GDM1 (cell line): ENCODE results near the gene RNF215.
"Not testable (repeated sequence)": the region's sequence is repeated elsewhere in the genome, so short reads cannot be mapped to it uniquely, and the experiment has no call there.

Experiments
- DNase-seq: peaks from one replicate; lab custom pipeline; 2025; lab: John Stamatoyannopoulos, UW

RNF215 gene

DNA sequence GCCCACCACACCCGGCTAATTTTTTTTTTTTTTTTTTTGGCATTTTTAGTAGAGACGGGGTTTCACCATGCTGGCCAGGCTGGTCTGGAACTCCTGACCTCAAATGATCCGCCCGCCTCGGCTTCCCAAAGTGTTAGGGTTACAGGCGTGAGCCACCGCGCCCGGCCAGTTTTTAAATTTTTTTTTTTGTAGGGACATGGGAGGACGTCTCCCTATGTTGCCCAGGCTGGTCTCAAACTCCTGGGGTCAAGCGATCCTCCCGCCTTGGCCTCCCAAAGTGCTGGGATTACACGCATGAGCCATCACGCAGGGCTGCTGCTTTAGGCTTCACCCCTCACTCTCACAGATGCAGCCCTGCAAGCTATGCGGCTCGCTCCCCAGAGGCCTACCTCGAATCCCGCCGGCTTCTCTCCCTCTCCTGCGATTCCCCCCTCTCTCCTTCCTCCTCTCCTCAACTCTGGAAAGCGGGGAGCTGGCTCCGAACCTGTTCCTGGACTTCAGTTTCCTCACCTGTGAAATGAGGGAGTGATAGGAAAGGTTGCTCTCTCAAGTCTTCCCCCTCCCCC, 29.5 kb downstream of the RNF215 start:
- no peak for DNase-seq

DNA sequence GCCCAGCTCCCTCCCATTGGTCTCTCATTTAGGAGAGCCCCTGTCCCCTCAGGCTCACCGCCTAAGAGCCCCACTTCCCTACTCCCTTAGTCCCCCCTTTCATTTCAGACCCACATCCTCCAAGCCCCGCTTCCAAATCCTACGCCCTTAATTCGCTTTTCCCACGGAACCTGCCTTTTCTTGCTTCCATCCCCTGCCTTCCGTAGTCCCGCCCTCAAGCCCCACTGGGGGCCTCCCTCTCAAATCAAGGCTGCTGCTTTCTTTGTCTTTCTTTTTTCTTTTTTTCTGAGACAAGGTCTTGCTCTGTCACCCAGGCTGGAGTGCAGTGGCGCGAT, 30.0 kb downstream of the RNF215 start:
- peak; percentile 42 for DNase-seq

DNA sequence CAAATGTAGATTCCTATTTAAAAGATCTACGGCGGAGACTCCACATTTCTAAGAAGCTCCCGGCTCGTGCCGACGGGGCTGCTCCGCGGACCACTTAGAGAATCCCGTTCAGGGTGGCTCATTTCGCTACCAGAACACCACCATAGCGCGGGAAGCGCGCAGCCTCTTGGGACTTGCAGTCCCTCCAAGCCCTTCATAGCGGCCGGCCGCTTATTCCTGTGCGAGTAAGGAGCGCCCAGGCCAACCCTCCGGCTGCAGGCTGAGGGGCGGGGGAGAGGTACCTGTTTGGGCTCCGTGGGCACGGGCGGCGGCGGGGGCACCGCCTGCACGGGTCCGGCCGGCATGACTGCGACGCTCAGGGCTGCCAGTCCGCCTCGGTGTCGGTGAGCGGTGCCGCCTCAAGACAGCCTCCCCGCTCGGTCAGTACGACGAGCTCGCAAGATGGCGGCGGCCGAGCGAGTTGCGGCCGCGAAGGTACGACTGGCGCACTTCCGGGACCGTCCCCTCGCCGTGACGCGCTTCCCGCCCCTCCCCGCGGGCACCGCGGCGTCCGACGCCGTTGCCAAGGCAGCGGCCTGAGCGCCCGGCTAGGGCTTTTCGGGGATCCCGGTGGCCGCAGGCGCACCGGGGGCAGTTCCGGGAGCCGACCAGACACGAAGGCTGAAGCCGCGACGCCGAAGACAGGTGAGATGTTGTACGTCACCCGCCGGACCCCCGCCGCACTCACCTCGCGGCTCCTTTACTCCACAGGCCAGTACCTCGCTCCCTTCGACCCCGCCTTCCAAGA, 30.6 kb downstream of the RNF215 start, which contains the start of the genes CCDC157 and SF3A1:
CCDC157 (plus strand) TSS at position 559 of the 787 bp plus-strand sequence. CDS start 8,994 bp downstream, outside the sequence.
SF3A1 (minus strand) TSS at position 446 of the 787 bp plus-strand sequence; CDS start at position 344, 102 bp downstream.
- DNase-seq, result peak; percentile 78

DNA sequence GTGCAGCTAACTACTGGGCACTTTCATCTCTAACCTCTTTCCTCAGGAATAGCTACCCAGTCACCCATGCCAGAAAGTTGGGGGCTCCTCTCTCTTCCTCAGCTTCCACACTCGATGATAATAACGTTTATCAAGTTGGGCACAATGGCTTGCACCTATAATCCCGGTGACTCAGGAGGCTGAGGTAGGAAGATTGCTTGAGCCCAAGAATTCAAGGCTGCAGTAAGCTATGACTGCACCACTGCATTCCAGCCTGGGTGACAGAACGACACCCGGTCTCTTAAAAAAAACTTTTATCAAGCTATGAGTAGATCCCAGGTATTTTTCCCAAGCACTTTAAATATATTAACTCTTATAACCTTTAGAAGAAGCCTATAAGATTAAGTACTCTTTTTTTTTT, 32.6 kb downstream of the RNF215 start:
- no peak for DNase-seq

DNA sequence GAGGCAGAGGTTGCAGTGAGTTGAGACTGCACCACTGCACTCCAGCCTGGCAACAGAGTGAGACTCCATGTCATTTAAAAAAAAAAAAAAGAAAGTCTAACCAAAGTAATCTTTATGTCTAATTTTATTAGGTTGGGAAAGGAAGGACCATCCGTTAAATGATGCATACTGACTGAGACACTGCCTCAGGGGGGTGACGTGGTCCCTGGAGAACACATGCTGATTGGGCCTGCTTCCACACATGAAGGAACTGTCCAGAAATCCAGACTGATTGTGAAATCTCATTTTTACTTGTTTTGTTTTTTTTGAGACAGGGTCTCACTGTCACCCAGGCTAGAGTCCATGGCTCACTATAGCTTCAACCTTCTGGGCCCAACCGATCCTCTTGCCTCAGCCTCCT, 36.0 kb downstream of the RNF215 start:
- DNase-seq, result no peak

DNA sequence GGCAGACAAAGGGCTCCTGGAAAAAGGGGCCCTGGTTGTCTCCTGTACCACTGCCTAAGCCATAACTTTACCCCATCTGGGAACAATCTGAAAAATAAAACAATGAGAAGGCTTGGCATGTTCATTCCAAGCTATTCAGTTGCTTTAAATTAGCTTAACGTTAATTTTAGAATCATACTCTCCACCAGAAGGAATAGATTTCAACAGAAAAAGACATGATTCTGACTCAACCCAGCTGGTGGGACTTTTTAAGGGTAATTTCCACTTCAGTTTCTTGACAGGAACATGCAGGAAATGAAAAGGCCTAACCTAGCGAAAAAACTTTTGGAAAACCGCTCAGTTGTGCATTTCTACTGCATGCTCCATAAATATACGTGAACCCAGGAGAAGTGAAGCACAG, 38.4 kb downstream of the RNF215 start:
- DNase-seq, result no peak

DNA sequence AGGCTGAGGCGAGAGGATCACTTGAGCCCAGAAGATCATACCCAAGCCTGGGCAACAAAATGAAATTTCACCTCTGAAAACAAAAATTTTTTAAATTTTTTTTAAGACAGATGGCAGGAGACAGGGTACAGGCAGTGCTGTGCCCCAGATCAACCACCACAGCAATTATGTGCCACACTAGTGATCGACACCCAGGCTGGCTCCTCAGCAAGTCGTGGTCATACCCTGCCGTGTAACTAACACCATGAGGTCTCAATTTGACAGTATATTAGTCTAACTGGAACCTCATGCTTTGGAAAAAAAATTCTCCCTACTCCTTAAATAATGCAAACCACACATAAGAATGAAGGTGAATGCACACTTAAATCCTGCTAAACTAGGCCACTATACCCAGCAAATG, 38.8 kb downstream of the RNF215 start:
- no peak for DNase-seq

DNA sequence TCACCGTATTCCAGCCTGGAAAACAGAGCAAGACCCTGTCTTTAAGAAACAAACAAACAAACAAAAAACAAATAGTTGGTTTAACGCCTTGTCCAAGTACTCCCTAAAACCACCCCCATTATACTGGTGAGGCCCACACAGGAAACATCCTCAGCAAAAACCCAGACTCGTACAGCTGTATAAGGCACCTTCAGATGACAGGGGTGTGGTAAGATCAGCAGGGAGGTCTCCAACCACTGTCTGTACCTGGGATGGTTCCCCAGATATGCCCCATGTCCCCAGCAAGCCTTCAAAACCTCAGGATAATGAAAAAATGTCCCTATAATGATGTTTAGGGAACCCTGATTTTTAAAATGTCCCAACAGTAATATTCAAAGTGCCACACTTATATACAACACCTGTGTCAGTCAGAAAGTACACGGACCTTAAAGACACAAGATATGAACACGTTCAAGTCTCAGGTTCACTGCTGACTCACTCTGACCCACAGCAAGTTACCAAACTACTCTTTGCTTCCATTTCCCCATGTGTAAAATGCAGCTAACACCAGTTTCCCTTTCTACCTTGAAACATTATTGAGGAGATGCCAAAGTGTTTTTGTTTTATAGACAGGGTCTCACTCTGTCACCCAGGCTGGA, 39.8 kb downstream of the RNF215 start:
- DNase-seq, result no peak

DNA sequence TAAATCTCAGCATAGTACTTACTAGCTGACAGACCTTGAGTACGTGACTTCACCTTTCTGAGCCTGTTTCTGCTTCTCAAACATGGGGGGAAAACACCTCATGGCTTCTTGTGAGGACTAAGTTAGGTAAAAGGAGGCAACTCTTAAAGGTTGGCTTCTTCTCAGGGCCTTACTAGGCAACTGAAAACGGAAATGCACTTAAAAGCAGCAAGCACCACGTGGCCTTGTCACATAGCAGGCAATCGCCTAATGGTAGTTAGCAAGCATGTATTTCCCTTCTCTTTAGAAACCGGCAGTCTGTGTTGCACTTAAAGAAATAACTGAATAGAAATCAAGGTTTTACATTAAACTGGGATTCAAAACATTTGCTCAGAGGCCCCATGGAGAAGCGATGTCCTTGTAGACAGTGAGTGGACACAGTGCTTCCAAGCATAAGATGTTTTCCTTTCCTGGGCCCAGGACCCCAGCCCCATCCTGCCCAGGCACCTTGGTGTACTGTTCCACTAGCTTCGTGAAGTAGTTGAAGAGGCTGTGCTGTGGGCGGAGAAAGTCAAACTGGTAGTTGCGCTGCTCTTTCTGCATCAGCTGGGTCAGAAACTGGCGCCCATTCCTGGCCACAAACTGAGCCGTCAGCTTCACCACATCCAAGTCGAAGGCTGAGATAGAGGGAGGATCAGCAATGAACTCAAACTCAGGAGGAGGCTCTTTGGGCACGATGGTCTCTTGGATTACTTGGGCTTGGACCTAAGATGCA, 42.6 kb downstream of the RNF215 start:
- no peak for DNase-seq

DNA sequence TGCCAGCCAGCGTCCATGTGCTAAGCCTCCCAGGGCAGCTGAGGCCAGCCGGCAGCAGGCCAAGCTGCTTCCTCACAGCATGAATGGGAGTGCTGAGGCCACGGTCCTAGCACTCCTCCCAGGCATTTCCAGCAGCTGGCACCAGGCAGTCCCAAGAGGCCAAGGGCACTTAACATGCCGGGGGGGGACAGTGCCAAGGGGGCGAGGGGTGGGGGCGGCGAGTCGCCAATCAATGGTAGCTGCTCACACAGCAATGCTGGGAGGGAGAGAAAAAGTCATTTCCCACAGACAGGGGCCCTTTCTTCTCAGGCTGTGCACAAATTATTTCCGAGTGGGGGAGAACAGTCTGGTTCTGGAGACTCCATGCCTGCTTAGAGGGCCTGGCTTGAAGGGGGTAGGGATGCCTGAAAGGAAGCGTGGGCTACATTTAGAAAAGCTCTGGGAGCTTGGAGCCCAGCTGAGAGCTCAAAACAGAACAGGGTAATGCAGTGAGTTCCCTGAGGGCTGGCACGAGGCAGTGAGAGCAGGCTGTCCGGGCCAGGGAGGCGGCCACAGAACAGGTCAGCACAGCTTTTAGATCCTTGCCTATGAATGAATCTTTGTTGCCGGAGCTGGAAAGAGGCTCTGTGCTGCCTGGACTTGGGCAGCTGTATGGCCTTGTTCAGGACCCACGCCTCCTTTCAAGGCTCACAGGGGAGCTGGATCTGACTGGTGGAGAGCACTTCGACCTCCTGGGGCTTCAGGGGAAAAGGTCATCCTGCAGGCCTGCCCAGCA, 46.1 kb downstream of the RNF215 start:
- no peak for DNase-seq

DNA sequence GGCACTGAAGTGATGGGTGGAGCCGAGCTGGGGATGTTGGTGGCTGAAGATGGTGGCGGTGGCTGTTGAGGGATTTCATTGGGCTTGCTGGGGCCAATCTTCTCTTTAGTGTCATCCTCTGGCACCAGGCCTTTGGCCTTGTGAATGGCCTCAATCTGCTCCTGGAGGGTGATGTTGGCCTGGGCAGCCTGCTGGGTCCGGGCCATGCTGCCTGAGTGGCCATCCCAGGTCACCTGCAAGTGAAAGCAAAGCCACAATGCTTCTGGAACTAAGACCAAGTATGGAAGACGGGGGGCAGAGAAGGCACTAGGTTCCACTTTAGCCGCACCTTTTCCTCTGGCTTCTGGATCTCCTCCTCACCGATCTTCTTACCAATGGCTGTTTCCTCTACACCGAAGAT, 48.4 kb downstream of the RNF215 start:
- no peak for DNase-seq

DNA sequence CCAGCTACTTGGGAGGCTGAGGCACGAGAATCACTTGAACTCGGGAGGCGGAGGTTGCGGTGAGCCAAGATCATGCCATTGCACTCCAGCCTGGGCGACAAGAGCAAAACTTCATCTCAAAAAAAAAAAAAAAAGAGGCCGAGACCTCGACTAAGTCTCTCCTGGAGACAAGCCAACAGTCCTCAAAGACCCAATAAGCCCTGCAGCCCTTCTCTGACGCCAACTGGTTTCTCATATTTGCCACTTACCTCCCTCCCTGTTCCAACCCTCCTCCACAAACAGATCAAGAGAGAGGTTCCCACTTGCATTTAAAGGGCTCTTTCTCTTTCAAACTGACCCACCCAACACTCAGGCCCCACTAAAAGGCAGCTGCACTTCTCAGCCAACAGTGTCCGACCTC, 48.9 kb downstream of the RNF215 start:
- DNase-seq, result not testable (repeated sequence)

DNA sequence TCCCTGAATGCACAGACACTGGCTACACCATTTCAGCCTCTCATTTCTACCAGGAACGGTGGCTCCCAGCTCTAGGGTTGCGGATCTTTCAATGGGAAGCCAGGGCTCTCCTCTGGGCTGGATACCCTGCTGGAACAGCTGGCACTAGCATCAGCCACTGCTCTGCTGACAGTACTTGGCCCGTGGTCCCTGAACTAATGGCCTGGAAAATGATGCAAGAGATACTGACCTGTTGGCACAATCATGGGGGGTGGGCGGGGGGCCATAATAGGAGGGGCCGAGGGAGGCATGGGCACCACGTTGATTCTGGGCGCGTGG, 49.8 kb downstream of the RNF215 start:
- no peak for DNase-seq

DNA sequence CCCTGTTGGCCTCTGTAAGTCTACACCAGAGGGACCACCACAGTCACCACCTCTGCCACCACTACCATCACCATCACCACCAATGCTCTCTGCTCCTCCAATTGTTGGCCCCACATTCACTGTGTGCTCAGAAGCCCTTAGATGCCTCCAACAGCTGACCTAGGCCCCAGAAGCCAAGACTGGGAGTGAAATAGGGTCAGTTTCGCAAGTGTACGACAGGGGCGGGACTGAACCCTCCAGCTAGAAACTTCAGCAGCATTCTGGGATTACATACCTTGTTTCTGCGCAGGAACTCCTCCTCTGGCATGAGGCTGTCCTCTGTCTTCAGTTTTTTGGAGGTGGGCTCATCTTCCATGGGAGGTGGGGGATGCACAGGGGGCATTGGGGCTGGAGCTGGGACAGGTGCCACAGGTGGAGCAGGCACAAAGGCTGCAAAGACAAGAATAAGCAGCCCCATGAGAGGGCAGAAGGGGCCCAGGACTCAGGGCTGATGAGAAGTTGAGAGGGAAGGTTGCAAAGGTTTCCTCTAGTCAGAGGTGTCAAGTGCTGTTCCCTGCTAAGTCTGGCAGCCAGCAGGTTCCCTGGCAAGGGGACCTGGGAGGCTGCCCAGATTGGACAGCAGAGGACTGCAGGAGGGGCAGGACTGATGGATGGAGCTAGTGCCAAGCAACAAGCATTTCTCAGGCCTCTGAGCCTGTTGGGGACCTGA, 50.3 kb downstream of the RNF215 start:
- DNase-seq, result no peak

DNA sequence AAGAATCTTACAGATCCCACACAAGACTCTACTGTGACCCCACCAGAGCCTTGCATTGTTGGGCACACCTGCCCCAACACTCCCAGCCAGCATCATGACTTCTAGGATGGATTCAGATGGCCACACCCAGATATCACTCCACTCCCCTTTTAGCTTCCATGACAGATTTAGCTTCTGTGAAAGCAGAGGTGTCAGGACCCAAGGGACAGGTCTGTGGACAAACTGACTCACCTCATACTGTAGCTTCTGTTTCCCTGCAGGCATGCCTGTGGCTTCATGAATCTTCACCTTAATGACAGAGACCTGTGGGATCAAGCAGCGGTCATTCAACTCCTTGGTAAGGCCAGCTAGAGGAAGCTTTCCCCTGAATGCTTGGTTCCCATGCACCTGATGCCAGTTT, 52.0 kb downstream of the RNF215 start:
- DNase-seq, result no peak

DNA sequence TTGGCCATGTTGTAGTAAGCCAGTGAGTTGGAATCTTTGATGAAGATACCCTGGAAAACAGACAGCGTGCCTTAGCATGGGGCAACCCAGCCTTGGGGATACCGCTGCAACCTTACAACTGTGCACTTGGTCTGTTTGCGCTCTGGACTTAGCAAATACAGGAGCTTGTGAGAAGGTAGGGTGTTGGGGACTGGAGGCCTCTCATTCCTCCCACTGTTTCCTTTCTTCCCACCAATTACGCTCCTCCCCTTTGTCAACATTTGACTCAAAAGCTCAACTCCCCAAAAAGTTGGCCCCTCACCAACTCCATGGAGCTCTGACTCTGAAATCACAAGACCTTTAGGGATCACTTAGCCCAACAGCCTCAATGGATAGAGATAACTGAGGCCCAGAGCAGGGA, 52.6 kb downstream of the RNF215 start:
- no peak for DNase-seq

DNA sequence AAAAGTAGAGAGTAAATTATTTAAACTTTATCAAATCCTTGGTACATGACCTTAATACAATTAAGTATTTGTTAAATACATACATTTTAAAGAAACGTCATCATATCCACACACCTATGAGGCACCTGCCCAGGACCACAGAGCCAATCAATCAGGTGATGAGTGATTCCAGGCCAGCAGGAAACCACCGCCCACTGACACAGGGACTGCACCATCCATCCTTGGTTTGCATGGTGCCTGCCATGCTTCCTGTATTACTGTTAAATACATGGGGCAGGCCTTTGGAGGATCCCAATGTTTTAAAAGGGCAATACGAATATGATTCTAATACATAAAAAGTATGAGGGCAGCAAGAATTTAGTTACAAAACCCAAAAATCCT, 53.5 kb downstream of the RNF215 start:
- no peak for DNase-seq

DNA sequence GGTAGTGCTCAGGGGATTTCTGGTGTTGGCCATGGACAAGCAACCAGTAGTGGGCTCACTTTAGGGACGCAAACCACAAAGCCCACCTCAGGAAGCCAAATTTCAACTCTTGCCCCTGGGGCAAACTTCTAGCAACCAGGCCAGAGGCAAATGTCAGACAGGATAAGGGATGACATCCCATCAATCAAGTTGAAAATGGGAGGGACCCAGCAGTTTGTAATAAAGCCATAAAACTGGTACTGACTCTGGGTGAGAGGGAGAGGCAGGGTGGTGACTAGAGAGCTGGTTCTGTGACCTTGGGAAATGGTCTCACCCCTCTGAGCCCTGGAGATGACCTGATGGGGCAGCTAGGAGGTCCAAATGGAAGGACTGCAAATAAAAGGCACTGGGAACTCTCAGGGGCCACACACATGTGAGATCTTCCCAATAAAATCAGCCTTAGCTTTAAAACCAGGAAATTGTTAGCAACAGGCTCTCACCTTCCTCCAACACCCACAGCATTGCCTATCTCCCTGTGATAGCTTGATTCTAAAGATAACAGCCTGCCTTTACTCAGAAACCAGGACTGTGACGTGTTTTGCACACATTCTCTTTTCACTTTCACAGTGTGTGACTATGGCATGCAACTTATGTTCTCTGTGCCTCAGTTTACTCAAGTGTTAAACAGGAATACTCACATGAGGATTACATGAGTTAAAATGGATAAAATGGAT, 54.1 kb downstream of the RNF215 start:
- no peak for DNase-seq

DNA sequence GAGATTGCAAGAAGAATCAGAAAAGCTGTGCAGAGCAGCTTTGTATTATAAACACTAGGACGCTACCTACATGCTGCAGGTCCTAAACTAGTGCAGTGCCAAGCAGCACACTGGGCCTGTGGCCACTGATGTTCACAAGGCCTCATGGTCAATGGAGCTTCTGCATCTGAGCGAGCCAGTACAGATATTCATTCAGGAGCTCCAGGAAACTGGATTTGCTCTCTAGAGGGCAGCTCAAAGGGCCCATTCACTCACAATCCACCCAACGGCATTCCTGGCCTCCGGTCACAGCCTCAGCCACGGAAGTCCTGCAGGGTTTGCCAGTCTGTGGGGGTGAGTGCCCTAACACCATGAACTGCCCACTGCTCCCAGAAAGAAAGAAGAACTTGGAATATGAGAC, 54.7 kb downstream of the RNF215 start:
- no peak for DNase-seq
